GM18873 (cell line): ENCODE measurements around the gene RPGR.
A peak's percentile ranks its signal among the peaks of the same experiment; 100 is the strongest.

Experiments
- ATAC-seq: cut with Tn5 transposase; IDR thresholded peaks from one replicate; pipeline ENCODE4 v1.9.1; 2021; ENCODE audit warnings: mild to moderate bottlenecking, moderate library complexity, moderate number of reproducible peaks; ENCODE audit not compliant: unreplicated experiment, low FRiP score

RPGR gene, protein sequence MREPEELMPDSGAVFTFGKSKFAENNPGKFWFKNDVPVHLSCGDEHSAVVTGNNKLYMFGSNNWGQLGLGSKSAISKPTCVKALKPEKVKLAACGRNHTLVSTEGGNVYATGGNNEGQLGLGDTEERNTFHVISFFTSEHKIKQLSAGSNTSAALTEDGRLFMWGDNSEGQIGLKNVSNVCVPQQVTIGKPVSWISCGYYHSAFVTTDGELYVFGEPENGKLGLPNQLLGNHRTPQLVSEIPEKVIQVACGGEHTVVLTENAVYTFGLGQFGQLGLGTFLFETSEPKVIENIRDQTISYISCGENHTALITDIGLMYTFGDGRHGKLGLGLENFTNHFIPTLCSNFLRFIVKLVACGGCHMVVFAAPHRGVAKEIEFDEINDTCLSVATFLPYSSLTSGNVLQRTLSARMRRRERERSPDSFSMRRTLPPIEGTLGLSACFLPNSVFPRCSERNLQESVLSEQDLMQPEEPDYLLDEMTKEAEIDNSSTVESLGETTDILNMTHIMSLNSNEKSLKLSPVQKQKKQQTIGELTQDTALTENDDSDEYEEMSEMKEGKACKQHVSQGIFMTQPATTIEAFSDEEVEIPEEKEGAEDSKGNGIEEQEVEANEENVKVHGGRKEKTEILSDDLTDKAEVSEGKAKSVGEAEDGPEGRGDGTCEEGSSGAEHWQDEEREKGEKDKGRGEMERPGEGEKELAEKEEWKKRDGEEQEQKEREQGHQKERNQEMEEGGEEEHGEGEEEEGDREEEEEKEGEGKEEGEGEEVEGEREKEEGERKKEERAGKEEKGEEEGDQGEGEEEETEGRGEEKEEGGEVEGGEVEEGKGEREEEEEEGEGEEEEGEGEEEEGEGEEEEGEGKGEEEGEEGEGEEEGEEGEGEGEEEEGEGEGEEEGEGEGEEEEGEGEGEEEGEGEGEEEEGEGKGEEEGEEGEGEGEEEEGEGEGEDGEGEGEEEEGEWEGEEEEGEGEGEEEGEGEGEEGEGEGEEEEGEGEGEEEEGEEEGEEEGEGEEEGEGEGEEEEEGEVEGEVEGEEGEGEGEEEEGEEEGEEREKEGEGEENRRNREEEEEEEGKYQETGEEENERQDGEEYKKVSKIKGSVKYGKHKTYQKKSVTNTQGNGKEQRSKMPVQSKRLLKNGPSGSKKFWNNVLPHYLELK

DNA sequence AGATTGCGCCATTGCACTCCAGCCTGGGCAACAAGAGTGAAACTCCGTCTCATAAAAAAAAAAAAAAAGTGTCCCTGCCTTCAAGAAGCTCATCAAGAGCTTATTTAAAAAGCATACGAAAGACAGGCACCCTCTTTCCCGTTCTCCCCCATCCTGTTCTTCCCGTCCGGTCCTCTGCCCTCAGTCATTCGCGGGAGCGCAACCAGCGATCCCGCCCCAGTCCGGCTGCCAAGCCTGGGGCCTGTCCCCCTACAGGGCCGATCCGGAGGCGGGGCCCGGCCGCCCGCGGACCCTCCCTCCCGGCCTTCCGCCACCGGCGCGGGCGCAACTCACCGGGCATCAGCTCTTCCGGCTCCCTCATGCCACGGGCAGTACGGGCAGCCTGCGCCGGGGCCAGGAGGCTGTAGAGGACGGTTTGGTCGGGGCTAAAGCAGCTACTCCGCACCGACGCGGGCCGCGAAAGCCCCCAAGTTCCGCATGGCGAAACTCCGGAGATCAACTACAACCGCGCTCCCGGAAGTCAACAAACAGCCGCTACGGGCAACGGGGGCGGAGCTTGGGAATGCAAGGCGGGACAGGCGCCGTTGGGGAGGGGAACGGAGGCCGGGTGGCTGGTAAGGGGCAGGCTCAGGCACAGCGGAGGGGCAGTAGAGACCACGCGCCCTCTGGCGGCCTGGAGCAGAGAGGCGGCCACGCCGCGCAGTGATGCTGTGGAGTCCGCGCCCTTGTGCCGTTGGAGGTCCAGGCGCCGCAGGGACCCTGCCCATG is at the start of gene RPGR:
Gene RPGR (minus strand): TSS at position 503 of the 768 bp plus-strand sequence. CDS start 142 bp downstream, at position 361.
- ATAC-seq = peak; percentile 92

DNA sequence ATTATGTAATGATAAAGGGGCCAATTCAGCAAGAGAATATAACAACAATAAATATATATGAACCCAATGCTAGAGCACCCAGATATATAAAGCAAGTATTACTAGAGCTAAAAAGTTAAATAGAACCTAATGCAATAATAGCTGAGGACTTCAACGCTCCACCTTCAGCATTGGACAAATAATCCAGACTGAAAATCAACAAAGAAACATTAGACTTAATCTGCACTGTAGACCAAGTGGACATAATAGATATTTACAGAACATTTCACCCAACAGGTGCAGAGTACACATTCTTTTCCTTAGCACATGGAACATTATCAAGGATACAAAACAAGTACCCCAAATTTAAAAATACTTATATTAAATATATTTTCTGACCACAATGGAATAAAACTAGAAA is 49.4 kb upstream of the RPGR start:
- no peak for ATAC-seq

DNA sequence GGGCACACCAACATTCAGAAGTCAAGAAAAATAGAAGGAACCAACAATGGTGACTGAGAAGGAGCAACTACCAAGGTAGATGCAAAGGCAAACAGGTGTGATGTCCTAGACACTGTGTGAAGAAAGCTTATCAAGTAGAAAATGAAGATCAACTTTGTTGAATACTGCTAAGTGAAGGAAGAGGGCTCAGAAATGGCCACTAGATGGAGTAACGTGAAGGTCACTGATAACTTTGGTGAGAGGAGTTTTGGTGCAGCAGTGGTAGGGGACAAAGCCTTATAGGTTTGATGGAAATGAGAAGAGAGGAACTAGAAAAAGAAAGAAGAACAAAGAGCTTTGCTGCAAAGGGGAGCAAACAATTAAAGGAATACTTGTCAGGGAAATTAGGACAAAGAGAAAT is 48.6 kb upstream of the RPGR start:
- ATAC-seq = no peak

DNA sequence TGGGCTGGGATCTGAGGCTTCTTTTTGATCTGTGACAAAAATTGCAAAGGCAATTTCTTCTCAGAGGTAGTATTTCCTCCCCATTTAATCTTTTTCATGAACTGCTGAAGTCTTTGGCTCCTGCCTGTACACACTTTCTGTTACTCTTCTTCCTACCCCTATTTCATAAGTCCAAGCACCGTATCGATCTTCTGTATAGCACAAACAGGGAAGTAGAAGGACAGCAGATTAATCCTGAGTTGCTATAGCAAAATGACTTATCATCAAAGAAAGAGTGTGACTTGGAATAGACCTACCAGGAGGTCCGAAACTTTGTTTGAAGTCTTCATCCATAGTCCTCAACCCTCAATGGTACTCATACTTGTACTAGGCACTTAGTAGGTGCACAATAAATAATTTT is 47.1 kb upstream of the RPGR start:
- no peak for ATAC-seq

DNA sequence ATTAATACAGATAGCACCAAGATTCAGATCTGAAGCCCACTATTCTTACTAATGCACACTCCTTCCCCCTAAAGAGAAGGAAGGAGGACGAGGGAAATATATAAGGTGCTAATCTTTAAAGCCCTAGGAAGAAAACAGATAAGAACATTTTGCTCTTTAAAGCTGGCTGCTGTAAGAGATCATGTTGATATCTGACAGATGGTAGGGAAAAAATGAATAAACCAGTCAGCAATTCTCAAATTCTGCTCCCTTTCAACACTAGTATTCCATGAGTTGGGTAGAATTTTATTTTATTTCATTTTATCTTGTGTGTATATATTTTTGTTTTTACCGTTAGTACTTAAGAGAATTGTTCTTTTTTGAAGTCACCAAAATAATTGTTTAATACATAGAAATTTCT is 44.3 kb upstream of the RPGR start:
- ATAC-seq = no peak

DNA sequence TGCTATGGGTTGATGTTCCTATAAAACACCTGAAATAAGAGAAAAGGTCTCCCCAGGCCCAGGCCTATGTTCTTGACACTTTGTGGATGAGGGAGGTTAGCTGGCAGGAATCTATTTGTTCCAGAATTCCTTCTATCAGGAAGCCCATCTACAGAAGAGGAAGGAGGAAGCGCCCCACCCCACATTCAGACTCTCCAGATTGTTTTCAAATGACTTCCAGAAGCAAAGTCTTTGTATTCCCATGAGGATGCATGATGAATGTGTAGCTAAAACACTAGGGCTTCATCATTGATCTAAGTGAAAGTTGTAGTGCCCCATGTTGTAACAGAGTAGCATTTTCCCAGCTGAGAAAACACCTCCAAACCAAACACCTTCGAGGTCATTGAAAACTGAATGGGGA is 41.5 kb upstream of the RPGR start:
- no peak for ATAC-seq

DNA sequence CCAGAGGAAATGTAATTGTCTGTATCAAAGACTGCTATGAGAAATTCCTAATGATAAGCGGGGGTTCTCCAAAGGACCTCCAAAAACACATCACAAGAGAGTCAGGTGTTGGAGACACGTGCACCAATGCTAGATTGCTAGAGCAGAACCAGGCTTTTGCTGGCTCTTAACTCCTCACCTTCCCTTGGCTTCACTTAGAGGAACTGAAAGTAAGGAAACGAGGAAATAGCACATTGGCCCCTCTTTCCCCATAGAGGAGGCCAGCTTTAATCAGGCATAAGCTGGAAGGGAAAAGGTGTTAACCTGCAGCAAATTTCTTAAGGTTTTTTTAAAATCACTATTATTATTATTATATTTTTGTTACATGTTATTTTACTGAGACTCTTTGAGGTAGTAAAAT is 38.6 kb upstream of the RPGR start:
- ATAC-seq = no peak

DNA sequence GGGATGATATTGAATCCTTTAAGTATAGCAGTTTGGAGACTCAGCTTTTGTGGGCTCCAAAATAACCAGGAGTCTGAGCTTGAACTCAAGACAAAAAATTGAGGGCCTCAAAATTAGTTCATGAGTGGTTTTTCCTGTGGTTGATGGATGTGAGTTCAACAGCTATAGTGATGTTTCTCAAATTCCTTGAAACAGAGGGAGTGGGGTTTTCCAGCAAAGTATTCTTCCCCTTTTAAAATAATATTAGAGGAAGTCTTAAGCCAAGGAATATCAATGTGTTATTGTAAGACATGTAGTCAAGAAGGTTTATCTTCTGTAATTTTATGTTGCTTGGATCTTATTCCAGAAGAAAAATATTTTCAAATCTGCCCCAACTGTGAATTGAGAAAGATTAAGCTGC is 35.7 kb upstream of the RPGR start:
- ATAC-seq = no peak

DNA sequence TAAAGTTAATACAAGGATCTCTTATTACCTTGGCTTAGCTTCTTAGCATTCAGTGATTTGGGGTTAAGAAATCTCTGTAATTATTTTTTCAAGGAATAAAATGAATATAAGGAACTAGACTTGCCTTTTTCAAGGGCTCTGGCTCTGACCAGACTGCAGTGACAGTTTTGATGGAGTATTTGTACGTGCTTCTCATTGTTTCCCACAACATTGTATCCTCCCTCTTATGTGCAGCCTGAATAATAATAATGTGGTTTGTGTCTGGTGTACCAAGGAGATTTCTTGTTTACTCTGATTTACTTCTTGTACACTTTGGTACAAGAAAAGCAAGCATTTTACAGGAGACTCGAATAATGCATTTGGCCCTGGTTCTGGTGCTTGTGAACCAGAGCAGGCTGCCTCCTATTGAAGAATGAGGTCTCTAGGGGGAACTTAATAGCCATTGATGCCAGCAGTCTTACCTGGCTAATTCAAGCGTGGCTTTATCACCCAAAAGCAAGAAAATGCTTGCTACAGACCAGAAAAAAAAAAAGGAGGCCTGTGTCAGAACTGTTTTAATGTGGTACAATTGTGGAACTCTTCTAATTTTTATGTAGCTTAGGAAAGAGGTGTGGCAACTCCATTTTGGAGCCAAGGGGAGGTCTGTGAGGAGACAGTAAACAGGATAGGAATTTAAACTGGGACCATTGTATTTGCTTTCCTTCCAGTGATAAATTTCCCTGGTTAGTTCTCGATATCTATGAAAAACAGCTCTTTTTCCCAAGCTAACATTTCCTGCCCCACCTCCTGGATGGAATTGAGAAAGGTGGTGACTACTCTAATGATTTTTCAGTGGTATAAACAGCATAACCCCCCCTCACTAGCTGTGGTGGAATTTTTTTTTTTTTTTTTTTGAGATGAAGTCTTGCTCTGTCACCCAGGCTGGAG is 30.7 kb upstream of the RPGR start:
- no peak for ATAC-seq

DNA sequence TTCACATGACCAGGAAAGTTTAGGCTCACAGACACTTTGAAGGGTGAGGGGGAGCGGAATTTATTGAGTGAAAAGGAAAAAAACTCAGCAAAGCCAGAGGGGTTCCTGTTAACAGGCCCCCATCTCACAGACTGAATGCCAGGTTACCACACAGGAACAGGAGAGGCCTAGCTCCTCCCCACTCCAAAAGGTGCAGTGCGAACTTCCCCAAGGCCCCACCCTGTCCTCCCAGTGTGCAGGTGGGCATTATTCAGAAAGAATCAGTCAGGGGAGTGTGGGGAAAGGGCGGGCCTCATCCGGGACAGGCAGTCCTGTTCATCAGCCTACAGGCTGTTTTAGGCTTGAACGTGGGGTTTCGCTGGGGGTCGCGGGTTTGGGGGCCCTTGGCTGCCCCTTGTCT is 29.1 kb upstream of the RPGR start:
- ATAC-seq = no peak

DNA sequence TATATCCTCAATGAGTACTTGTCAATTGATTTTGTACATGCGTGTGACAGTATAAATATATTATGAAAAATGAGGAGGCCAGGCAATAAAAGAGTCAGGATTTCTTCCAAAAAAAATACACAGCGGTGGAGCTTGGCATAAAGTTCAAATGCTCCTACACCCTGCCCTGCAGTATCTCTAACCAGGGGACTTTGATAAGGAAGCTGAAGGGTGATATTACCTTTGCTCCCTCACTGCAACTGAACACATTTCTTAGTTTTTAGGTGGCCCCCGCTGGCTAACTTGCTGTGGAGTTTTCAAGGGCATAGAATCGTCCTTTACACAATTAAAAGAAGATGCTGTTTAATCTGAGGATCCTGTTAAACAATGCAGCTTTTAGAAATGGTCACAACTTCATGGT is 25.1 kb upstream of the RPGR start, which contains the start of gene OTC:
Gene OTC (plus strand): TSS at position 243 of the 400 bp plus-strand sequence. CDS start 93 bp downstream, at position 336.
- no peak for ATAC-seq

DNA sequence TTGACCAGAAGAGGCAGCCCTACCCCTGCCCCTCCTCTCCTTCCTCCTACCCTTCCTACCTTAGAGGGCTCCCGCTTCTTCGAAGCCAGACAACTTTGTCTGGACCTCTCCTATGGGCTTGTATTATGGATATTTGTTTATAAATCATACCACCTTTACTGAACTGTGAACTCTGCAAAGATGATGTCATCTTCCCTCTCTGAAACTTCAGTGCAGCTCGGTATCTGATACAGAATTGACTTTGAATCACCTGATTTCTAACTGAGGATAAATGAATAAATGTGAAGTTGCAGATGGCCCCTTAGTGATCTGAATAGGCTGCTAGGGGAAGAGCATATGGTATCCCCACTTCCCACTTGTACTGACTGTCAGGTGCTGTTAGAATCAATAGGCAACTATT is 24.0 kb upstream of the RPGR start:
- ATAC-seq = no peak

DNA sequence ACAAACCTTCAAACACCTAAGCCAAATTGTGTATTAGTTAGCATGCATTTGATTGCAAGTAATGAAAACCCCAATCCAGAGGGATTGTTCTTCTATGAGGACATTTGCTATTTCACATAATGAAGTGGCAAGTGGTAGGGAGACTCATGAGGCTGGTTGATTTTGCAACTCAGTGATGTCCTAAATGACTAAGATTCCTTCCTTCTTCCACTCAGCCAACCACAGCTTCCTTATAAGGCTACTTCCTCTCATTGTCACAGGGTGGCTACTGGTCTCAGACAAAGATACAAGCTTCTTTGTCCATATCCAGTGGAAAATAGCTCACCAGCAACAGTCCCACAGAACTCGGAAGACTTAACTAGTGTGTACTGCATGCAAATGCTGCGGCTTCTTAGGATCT is 19.8 kb upstream of the RPGR start:
- ATAC-seq = no peak

DNA sequence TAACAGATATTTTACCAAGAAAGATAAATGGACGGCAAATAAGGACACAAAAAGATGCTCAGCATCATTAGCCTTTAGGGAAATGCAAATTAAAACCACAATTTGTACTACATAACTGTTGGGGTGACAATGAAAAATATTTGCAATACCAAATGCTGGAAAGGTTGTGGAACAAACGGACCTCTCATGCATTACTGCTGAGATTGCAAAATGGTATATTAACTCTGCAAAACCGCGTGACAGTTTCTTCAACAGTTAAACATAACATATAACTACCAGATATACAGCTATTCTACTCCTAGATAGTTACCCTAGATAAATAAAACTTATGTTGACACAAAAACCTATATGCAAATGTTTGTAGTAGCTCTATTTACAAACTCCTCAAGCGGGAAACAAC is 18.8 kb upstream of the RPGR start:
- no peak for ATAC-seq

DNA sequence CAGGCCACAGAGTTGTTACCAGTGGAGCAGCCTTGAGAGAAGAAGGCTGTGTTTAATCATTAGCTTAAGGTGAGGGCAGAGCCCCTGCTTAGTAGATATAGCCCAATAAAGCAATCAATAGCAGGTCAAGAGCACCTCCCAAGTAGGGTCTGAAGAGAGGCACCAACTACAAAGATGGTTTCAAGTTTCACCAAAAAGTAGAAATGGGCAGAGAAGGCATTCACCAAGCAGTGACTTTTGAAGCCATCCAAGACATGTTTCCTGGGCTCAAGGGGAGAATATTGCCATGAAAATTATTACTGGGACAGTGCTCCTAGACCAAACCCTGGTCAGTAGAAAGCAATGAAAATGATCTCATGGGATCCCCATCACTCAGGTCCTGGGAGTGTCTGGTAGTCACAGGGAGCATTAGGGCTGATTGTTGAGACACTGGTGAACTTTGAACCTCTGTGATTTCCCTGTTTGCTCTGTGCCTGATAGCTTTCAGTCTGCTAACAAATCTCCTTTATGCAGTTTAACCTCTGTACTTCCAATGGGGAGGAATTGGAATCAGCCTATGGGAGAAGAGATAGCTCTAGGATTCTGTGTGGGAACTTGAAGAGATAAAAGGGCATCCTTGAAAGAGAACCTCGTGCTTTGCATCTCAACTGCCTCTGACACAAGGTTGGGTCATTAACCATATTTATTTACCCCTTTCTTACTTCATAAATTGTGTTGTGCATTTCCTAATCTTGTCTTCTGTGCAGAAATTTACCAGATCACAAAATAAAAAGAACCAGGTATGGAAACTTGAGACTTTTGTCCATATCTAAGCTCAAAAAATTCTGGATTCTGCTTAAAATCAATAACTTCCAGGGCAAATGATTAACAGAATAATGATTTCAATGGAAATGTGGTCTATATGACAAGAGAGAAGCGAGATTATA is 15.8 kb upstream of the RPGR start:
- ATAC-seq = no peak

DNA sequence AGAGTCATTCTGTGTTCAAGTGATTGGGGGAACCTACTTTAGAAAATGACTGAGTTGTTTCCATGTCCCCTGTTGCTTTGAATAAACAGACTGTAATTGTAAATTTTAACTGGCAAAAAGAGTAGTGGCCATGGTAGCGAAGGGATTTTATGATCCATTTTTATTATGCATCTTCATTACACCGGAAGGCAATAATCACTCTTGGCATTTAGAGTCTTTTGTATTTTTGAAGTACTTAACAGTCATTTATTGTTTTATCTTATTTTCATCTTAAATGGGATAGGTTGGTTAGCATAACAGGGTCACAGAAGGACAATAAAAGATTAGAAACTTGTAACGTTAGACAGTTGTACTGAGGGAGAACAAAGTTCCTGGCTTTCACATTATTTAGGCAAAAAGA is 14.1 kb upstream of the RPGR start:
- no peak for ATAC-seq

DNA sequence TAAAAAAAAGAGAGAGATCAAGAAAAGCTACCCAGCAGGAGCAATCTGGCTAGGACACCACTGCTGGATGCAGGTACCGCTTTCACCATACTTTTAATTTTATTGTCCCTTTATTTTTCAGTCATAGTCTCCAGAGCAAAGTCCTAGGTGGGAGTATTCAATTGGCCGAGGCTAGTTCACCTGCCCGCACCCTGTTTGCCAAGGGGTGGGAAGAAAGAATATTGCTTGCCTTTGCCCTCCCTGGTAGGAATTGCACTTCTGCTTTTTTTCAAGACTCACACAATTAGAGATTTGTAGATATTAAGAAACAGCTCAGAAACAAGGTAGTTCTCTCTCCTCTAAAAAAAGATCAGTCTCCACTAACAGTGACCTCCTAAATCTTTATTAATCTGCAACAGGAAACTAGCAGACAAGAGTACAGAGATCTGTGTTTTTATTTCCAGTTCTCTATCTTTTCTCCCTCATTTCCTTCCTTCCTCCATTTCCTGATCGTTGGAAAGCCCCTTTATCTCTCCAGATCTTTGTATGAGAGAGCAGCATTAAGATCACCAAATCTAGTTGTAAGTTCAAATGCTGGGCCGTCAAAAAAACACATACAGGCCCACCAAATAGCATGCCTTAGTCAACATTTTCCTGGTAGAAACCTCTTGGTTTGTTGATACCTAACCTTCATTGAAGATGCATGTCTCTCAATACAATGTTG is 9.4 kb upstream of the RPGR start:
- no peak for ATAC-seq

DNA sequence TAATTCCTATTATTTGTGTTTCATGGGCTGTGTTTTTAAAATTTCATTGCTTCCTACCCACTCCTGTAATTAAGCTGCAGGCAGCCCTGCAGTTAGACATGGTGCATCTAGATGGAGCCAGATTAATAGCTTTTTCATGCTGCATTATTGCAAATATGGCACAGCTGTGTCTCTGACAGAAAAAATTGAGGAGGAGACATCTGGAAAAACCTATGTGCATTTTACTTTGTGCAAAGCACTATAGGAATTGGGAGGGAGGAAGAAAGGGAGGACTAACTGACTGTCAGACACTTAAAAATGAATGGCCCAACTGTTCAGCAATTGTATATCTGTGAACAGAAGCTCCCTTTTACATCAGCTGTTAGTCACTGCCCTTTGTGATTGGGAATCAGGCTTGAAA is 8.1 kb upstream of the RPGR start:
- ATAC-seq = no peak
